NCI-H446 (cell line): ENCODE results near the gene MLXIP.
"Not testable (repeated sequence)": the region's sequence is repeated elsewhere in the genome, so short reads cannot be mapped to it uniquely, and the experiment has no call there.

ENCODE experiments used
- DNase-seq, 2 experiments: peaks; one replicate each; lab custom pipeline; 2025; lab: John Stamatoyannopoulos, UW

Gene MLXIP

GRCh38 chr12:122054842-122055520 lies 23.6 kb upstream of the MLXIP start:
- DNase-seq: no peak

GRCh38 chr12:122056406-122056805 lies 22.1 kb upstream of the MLXIP start:
- DNase-seq: not testable (repeated sequence)

- DNase-seq: no peak
Observed at GRCh38 chr12:122057007-122057735, 21.4 kb upstream of the MLXIP start.

- DNase-seq: no peak
Observed at GRCh38 chr12:122057769-122058168, 20.8 kb upstream of the MLXIP start.

GRCh38 chr12:122058549-122059149 lies 19.9 kb upstream of the MLXIP start:
- DNase-seq: no peak

GRCh38 chr12:122059203-122059960 lies 19.2 kb upstream of the MLXIP start:
- DNase-seq: no peak

- no peak for DNase-seq
Observed at GRCh38 chr12:122060081-122060501, 18.5 kb upstream of the MLXIP start.

- DNase-seq: no peak
Observed at GRCh38 chr12:122061253-122061652, 17.3 kb upstream of the MLXIP start.

GRCh38 chr12:122062832-122063693 lies 15.5 kb upstream of the MLXIP start:
- DNase-seq: peak in 1 of 2 experiments; percentile 23

- no peak for DNase-seq
Observed at GRCh38 chr12:122063694-122064024, 14.9 kb upstream of the MLXIP start.

GRCh38 chr12:122064025-122064777 lies 14.4 kb upstream of the MLXIP start:
- DNase-seq: peak; percentile 74 to 80

GRCh38 chr12:122064780-122065588 lies 13.6 kb upstream of the MLXIP start:
- DNase-seq: peak in 1 of 2 experiments; percentile 26

GRCh38 chr12:122067548-122067947 lies 11.0 kb upstream of the MLXIP start:
- no peak for DNase-seq

GRCh38 chr12:122067966-122068365 lies 10.6 kb upstream of the MLXIP start:
- DNase-seq: no peak

- DNase-seq: peak in 1 of 2 experiments; percentile 66
Observed at GRCh38 chr12:122072031-122072970, 6.3 kb upstream of the MLXIP start.

GRCh38 chr12:122073815-122074214 lies 4.7 kb upstream of the MLXIP start:
- no peak for DNase-seq

GRCh38 chr12:122076743-122077495 lies 1.6 kb upstream of the MLXIP start:
- no peak for DNase-seq

- peak in 1 of 2 experiments; percentile 15 for DNase-seq
Observed at GRCh38 chr12:122079033-122079531, 526 bp downstream of the MLXIP start.
